Spleen (tissue), 7 donors: Measurements from ENCODE around the gene BCORL1.

ENCODE experiments used
- POLR2A ChIP-seq, 3 donors: fragments of 450-650 bp; IDR thresholded peaks; one replicate each; pipeline ENCODE4 v1.5.1; 2017; ENCODE audit warnings: antibody characterized with exemption in 3 of 3, mild to moderate bottlenecking in 1 of 3
- POLR2AphosphoS5 ChIP-seq, 3 donors: sonication (generic); formaldehyde crosslinking; IDR thresholded peaks; one replicate each; pipeline ENCODE4 v1.5.1; 2017; ENCODE audit warnings: antibody characterized with exemption in 3 of 3
- TF ChIP-seq, protein P1 (sequence below), 11 experiments: fragments of 200-600 bp in 7 of 11; fragments of 450-650 bp in 4 of 11; sonication (generic) in 4 of 11; IDR thresholded peaks in 8 of 11; conservative IDR thresholded peaks in 3 of 11; 1 replicate in 7 of 11; 2 replicates in 4 of 11; pipeline versions ENCODE4 v1.4.0 to v1.8.0; 2016 to 2021; ENCODE audit warnings: antibody characterized with exemption in 11 of 11, inconsistent platforms in 4 of 11, mild to moderate bottlenecking in 1 of 11
- donor health status: DM: no; HTN: no; CAD: no; lungs with moderate emphysema.
- donor health status: DM: no; HTN: no; CAD: no.
- donor health status: DM: no; HTN: no; CAD: no.

DNA sequence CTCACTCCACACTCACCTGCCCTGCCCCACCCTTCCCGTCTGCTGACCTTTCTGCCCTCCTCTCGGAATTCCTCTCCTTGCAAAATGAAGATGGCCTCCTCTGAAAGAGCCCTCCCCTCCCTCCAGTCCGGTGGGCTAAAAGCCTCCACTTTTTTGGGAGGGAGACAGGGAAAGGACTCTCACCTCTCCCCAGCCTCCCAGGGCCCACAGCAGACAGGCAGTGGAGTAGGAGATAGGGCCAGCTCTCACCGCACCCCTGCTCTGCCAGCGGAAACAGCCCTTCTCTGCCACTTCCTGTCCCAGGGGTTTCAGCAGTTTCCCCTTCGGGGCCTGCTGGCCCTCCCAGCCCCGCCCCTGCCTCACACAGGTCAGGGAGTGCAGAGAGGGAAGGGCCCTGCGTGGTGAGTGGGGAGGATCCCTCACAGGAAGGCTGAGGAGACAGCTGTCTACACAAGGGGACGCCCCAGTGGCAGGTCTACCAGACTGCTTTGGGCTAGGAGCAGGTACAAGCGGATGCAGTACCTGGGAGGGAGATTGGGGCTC is 109.6 kb downstream of the BCORL1 start:
- TF ChIP-seq, protein P1, sequence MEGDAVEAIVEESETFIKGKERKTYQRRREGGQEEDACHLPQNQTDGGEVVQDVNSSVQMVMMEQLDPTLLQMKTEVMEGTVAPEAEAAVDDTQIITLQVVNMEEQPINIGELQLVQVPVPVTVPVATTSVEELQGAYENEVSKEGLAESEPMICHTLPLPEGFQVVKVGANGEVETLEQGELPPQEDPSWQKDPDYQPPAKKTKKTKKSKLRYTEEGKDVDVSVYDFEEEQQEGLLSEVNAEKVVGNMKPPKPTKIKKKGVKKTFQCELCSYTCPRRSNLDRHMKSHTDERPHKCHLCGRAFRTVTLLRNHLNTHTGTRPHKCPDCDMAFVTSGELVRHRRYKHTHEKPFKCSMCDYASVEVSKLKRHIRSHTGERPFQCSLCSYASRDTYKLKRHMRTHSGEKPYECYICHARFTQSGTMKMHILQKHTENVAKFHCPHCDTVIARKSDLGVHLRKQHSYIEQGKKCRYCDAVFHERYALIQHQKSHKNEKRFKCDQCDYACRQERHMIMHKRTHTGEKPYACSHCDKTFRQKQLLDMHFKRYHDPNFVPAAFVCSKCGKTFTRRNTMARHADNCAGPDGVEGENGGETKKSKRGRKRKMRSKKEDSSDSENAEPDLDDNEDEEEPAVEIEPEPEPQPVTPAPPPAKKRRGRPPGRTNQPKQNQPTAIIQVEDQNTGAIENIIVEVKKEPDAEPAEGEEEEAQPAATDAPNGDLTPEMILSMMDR (IDR thresholded peaks at IDR 0.05 in 8 of 11, conservative IDR thresholded peaks at IDR 0.05 in 3 of 11): peak in 7 of 11 experiments; percentile 8 to 49 (median 19)
- TF ChIP-seq POLR2A (IDR thresholded peaks at IDR 0.05) (no peak), POLR2AphosphoS5 (IDR thresholded peaks at IDR 0.05) (peak; percentile 81 to 89 (median 87))
